ENCODE measurements around the gene IGF2BP3. TPM values are rescaled to one million over a fixed set of nuclear protein-coding genes. Genes with fewer than 3 reads are reported as not detected.

IGF2BP3 gene
- total and polyA plus RNA-seq, 2 donors (not counting 3 experiments of a cell fraction or from before 2014, with no cell fraction given), result 41.2 to 111 TPM

DNA sequence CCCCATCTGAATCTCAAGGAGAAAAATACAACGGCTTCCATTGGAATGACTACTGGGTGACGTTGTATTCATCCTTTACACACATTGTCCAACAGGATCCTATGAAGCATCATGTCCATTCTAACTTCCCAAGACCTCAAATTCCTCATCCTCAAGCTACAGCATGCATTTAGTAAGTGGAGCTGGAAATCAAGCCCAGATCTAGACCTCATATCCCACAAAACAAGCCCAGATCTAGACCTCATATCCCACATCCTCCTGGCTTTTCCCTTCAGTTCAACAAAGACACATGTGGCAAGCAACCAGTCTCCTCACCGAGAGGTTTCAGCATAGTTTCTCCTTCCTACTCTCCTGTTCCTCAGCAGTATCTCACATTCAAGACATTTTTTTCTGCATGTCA is 12.2 kb downstream of the IGF2BP3 start:
- no TSS peak for BruUV-seq (replicated peaks)
- H3K27ac ChIP-seq (ENCODE audit: insufficient read depth, low read depth, low read length), result no peak overlapping the region
- intact Hi-C loops (cut with micrococcal nuclease), result no loop called here
- FAIRE-seq, result no peak
- no peaks in the 10 kb centered on the region for H3K36me3 ChIP-seq (ENCODE audit: control insufficient read depth in 2 of 2, extremely low read depth in 1 of 2, insufficient read depth in 2 of 2, low read length in 2 of 2)
- ChIA-PET CTCF (interaction anchor here (1.1 to 1.4 kb wide), 2 partner anchors 10 to 100 kb away, joined by 4 to 6 read pairs; no protein-coding TSS in a partner anchor), POLR2A (no interaction called here)
- H3K4me3 ChIP-seq (replicated peaks in 1 of 3; ENCODE audit: insufficient read depth in 1 of 3, low read depth in 1 of 3, low read length in 3 of 3), result no peak overlapping the region
- dilution Hi-C loops (cut with MboI; ENCODE audit: extremely low pct_ligation_motif_present, low sequenced_read_pairs), result no loop called here
- no peak for TF ChIP-seq POLR2A (IDR thresholded peaks at IDR 0.05; ENCODE audit: low read depth, low read length)
- no peak for TF ChIP-seq MYC (IDR thresholded peaks at IDR 0.05; ENCODE audit: low read depth, low read length)
- TF ChIP-seq JUN (IDR thresholded peaks at IDR 0.05; ENCODE audit: borderline replicate concordance, insufficient read depth, insufficient read length, low read depth), result no peak
- no peak for TF ChIP-seq POLR2AphosphoS5 (IDR thresholded peaks at IDR 0.05; ENCODE audit: insufficient read depth, low read depth, low read length)
- TF ChIP-seq FOS (IDR thresholded peaks at IDR 0.05; ENCODE audit: borderline replicate concordance, insufficient read depth, low read length), result no peak
- no peak for TF ChIP-seq EZH2 (IDR thresholded peaks at IDR 0.05; ENCODE audit: borderline replicate concordance, low read depth, low read length, severe bottlenecking)
- TF ChIP-seq MAX (IDR thresholded peaks at IDR 0.05; ENCODE audit: insufficient read depth, insufficient read length), result no peak
- no peak for TF ChIP-seq GATA2 (IDR thresholded peaks at IDR 0.05; ENCODE audit: insufficient read depth, insufficient read length, low read depth, low read length)
- TF ChIP-seq CTCF (IDR thresholded peaks at IDR 0.05; ENCODE audit: extremely low read depth in 1 of 2, insufficient read depth in 1 of 2, low read depth in 1 of 2, low read length in 2 of 2), result no peak
- H3K4me2 ChIP-seq (ENCODE audit: insufficient read depth, low read length), result no peak overlapping the region
- H3K9me1 ChIP-seq (replicated peaks; ENCODE audit: control insufficient read depth, extremely low read depth, insufficient read depth, low read length), result no peaks in the 10 kb centered on the region
- no peak overlapping the region for H3K9ac ChIP-seq (replicated peaks; ENCODE audit: extremely low read depth, insufficient read depth, low read length)
- H4K20me1 ChIP-seq (replicated peaks; ENCODE audit: control insufficient read depth, extremely low read depth, insufficient read depth, low read length), result peaks cover 18% of the 10 kb centered on the region
- peaks cover 6% of the 10 kb centered on the region for H3K4me1 ChIP-seq (ENCODE audit: control insufficient read depth, extremely low read depth, insufficient read depth, low read length)
- H3K27me3 ChIP-seq (ENCODE audit: control insufficient read depth in 2 of 2, insufficient read depth in 2 of 2, low read length in 2 of 2), result no peaks in the 10 kb centered on the region
- H3K79me2 ChIP-seq (ENCODE audit: control insufficient read depth, insufficient read depth, low read length), result peaks cover 100% of the 10 kb centered on the region
- no peaks in the 10 kb centered on the region for H3K9me3 ChIP-seq (replicated peaks; ENCODE audit: control insufficient read depth, insufficient read depth, low read length)
- no peak for DNase-seq (ENCODE audit: low read depth, low spot score)
- H2AFZ ChIP-seq (ENCODE audit: low read depth, low read length), result no peak overlapping the region

Data from endothelial cell of umbilical vein (primary cell).